Measurements from ENCODE around the gene MAFF.

- TF ChIP-seq CTCF (IDR thresholded peaks at IDR 0.05) (no peak), POLR2AphosphoS5 (IDR thresholded peaks at IDR 0.05) (no peak), POLR2A (IDR thresholded peaks at IDR 0.05; ENCODE audit: low read depth) (no peak)
Observed at GRCh38 chr22:38203090-38203810, 1.5 kb downstream of the MAFF start.

Data from esophagus muscularis mucosa (tissue), 3 donors.